HG03439 (cell line): ENCODE data around the gene NLRP14.
A peak's percentile ranks its signal among the peaks of the same experiment; 100 is the strongest.

Experiments used
- ATAC-seq: cut with Tn5 transposase; IDR thresholded peaks from one replicate; pipeline ENCODE4 v1.9.1; 2021; ENCODE audit warnings: mild to moderate bottlenecking, moderate library complexity; ENCODE audit not compliant: unreplicated experiment

Gene NLRP14

GRCh38 chr11:7056828-7057513 lies 36.7 kb downstream of the NLRP14 start:
- no peak for ATAC-seq

GRCh38 chr11:7057641-7058040 lies 37.4 kb downstream of the NLRP14 start:
- no peak for ATAC-seq

GRCh38 chr11:7060868-7061267 lies 40.6 kb downstream of the NLRP14 start:
- ATAC-seq = no peak

- no peak for ATAC-seq
These were observed 42.3 kb downstream of the NLRP14 start for GRCh38 chr11:7062534-7062933.

GRCh38 chr11:7072401-7073028 lies 52.2 kb downstream of the NLRP14 start:
- no peak for ATAC-seq

- no peak for ATAC-seq
These were observed 56.8 kb downstream of the NLRP14 start for GRCh38 chr11:7077101-7077500.

GRCh38 chr11:7079545-7080135 lies 59.4 kb downstream of the NLRP14 start:
- no peak for ATAC-seq

- no peak for ATAC-seq
These were observed 60.6 kb downstream of the NLRP14 start for GRCh38 chr11:7080900-7081299.

GRCh38 chr11:7081441-7081840 lies 61.2 kb downstream of the NLRP14 start:
- ATAC-seq = no peak

GRCh38 chr11:7088921-7089320 lies 68.6 kb downstream of the NLRP14 start, which contains the start of gene RBMXL2:
TSS of gene RBMXL2 (plus strand) at chr11:7088998. CDS start at chr11:7089121, 123 bp downstream.
- no peak for ATAC-seq

GRCh38 chr11:7089328-7090251 lies 69.3 kb downstream of the NLRP14 start:
- no peak for ATAC-seq

- ATAC-seq = peak; percentile 67
These were observed 78.1 kb downstream of the NLRP14 start for GRCh38 chr11:7098235-7098832.

- no peak for ATAC-seq
These were observed 95.5 kb downstream of the NLRP14 start for GRCh38 chr11:7115780-7116179.

GRCh38 chr11:7116370-7116769 lies 96.1 kb downstream of the NLRP14 start:
- no peak for ATAC-seq
